Uterus (tissue), 4 donors: ENCODE results near the gene GCHFR. TPM values are rescaled to one million over a fixed set of nuclear protein-coding genes. Genes with fewer than 3 reads are reported as not detected.

Experiments
- DNase-seq, 2 donors: peaks; one replicate each; pipeline ENCODE4 v3.0.0-alpha.2; 2019 to 2020
- H3K27ac ChIP-seq, 2 donors: fragments of 200-600 bp; sonication (generic); 1 replicate in 1 of 2; 2 replicates in 1 of 2; pipeline ENCODE4 v1.5.1; 2016 to 2018
- H3K27me3 ChIP-seq, 2 donors: fragments of 200-600 bp; sonication (generic); one replicate each; pipeline ENCODE4 v1.5.1; 2018 to 2019; ENCODE audit warnings: control low read depth in 1 of 2
- H3K36me3 ChIP-seq, 2 donors: fragments of 200-600 bp; sonication (generic); one replicate each; pipeline ENCODE4 v1.5.1; 2019; ENCODE audit warnings: control low read depth in 1 of 2
- H3K4me1 ChIP-seq, 2 donors: fragments of 200-600 bp; sonication (generic); one replicate each; pipeline ENCODE4 v1.5.1; 2018 to 2019; ENCODE audit warnings: control low read depth in 1 of 2
- H3K4me3 ChIP-seq, 2 donors: fragments of 200-600 bp; sonication (generic); 1 replicate in 1 of 2; 2 replicates in 1 of 2; pipeline ENCODE4 v1.5.1; 2018 to 2019; ENCODE audit warnings: mild to moderate bottlenecking in 1 of 2
- H3K9me3 ChIP-seq, 2 donors: fragments of 200-600 bp; sonication (generic); one replicate each; pipeline ENCODE4 v1.5.1; 2019; ENCODE audit warnings: control low read depth in 1 of 2
- CTCF ChIP-seq, 4 experiments: fragments of 200-600 bp in 2 of 4; fragments of 450-650 bp in 2 of 4; sonication (generic) in 2 of 4; IDR thresholded peaks; one replicate each; pipeline ENCODE4 v1.5.1; 2016 to 2019; ENCODE audit warnings: antibody characterized with exemption in 4 of 4, mild to moderate bottlenecking in 2 of 4, moderate library complexity in 1 of 4
- POLR2A ChIP-seq, 2 donors: fragments of 450-650 bp; IDR thresholded peaks; one replicate each; pipeline ENCODE4 v1.6.1; 2016; ENCODE audit warnings: antibody characterized with exemption in 2 of 2, mild to moderate bottlenecking in 1 of 2, moderate library complexity in 1 of 2
- intact Hi-C: fragments of 100-400 bp; cut with DNase I; formaldehyde crosslinking; loops from one replicate; pipeline ENCODE4 v1.15.1; 2023; ENCODE audit warnings: low total_unique reads
- total RNA-seq, 4 donors: library from RNA; depleted of rRNA in 3 of 4; stranded (reverse); fragments of >200 nt in 3 of 4; gene quantifications; one replicate each; pipeline versions ENCODE4 v1.1.0 to v1.2.4, GENCODE V29; 2014 to 2023
- donor health status: DM: yes; HTN: yes; CAD: no.

GCHFR gene
- total RNA-seq, 4 donors from 2014 or later = 6.2 to 113 (median 34.5) TPM

- Histone ChIP-seq H3K4me1 (no peaks in the 10 kb centered on the region), H3K4me3 (no peak overlapping the region), H3K9me3 (no peaks in the 10 kb centered on the region), H3K36me3 (no peaks in the 10 kb centered on the region), H3K27me3 (no peaks in the 10 kb centered on the region), H3K27ac (no peak overlapping the region)
- no peak for DNase-seq
- no peak for TF ChIP-seq CTCF (IDR thresholded peaks at IDR 0.05)
- no peak for TF ChIP-seq POLR2A (IDR thresholded peaks at IDR 0.05)
- intact Hi-C loops = no loop called here
Measured at GRCh38 chr15:40739047-40739446, 24.8 kb upstream of the GCHFR start.

GRCh38 chr15:40739854-40740253 is 24.0 kb upstream of the GCHFR start:
- intact Hi-C loops = no loop called here
- no peak for DNase-seq
- no peak overlapping the region for H3K27ac ChIP-seq
- no peak overlapping the region for H3K4me3 ChIP-seq
- H3K36me3 ChIP-seq = no peaks in the 10 kb centered on the region
- no peaks in the 10 kb centered on the region for H3K9me3 ChIP-seq
- TF ChIP-seq POLR2A (IDR thresholded peaks at IDR 0.05) (no peak), CTCF (IDR thresholded peaks at IDR 0.05) (no peak)
- no peaks in the 10 kb centered on the region for H3K4me1 ChIP-seq
- no peaks in the 10 kb centered on the region for H3K27me3 ChIP-seq

GRCh38 chr15:40743485-40743901 is 20.4 kb upstream of the GCHFR start:
- Histone ChIP-seq H3K27me3 (no peaks in the 10 kb centered on the region), H3K27ac (no peak overlapping the region), H3K9me3 (no peaks in the 10 kb centered on the region), H3K4me1 (no peaks in the 10 kb centered on the region), H3K4me3 (no peak overlapping the region), H3K36me3 (no peaks in the 10 kb centered on the region)
- no peak for DNase-seq
- intact Hi-C loops = no loop called here
- TF ChIP-seq CTCF (IDR thresholded peaks at IDR 0.05) (no peak), POLR2A (IDR thresholded peaks at IDR 0.05) (no peak)

GRCh38 chr15:40743921-40744814 is 19.7 kb upstream of the GCHFR start:
- H3K36me3 ChIP-seq = no peaks in the 10 kb centered on the region
- TF ChIP-seq POLR2A (IDR thresholded peaks at IDR 0.05) (no peak), CTCF (IDR thresholded peaks at IDR 0.05) (no peak)
- no peaks in the 10 kb centered on the region for H3K4me1 ChIP-seq
- intact Hi-C loops = no loop called here
- no peaks in the 10 kb centered on the region for H3K27me3 ChIP-seq
- H3K4me3 ChIP-seq = no peak overlapping the region
- H3K9me3 ChIP-seq = no peaks in the 10 kb centered on the region
- DNase-seq = no peak
- no peak overlapping the region for H3K27ac ChIP-seq

GRCh38 chr15:40744815-40745152 is 19.1 kb upstream of the GCHFR start:
- DNase-seq = no peak
- H3K9me3 ChIP-seq = no peaks in the 10 kb centered on the region
- no peaks in the 10 kb centered on the region for H3K27me3 ChIP-seq
- no peak overlapping the region for H3K27ac ChIP-seq
- H3K4me3 ChIP-seq = no peak overlapping the region
- H3K4me1 ChIP-seq = no peaks in the 10 kb centered on the region
- intact Hi-C loops = no loop called here
- TF ChIP-seq POLR2A (IDR thresholded peaks at IDR 0.05) = no peak
- TF ChIP-seq CTCF (IDR thresholded peaks at IDR 0.05) = no peak
- no peaks in the 10 kb centered on the region for H3K36me3 ChIP-seq
